ENCODE measurements around the gene TRIM6.
"Not testable (repeated sequence)": the region's sequence is repeated elsewhere in the genome, so short reads cannot be mapped to it uniquely, and the experiment has no call there.

Gene TRIM6, protein sequence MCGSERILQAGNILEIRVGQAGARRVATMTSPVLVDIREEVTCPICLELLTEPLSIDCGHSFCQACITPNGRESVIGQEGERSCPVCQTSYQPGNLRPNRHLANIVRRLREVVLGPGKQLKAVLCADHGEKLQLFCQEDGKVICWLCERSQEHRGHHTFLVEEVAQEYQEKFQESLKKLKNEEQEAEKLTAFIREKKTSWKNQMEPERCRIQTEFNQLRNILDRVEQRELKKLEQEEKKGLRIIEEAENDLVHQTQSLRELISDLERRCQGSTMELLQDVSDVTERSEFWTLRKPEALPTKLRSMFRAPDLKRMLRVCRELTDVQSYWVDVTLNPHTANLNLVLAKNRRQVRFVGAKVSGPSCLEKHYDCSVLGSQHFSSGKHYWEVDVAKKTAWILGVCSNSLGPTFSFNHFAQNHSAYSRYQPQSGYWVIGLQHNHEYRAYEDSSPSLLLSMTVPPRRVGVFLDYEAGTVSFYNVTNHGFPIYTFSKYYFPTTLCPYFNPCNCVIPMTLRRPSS

DNA sequence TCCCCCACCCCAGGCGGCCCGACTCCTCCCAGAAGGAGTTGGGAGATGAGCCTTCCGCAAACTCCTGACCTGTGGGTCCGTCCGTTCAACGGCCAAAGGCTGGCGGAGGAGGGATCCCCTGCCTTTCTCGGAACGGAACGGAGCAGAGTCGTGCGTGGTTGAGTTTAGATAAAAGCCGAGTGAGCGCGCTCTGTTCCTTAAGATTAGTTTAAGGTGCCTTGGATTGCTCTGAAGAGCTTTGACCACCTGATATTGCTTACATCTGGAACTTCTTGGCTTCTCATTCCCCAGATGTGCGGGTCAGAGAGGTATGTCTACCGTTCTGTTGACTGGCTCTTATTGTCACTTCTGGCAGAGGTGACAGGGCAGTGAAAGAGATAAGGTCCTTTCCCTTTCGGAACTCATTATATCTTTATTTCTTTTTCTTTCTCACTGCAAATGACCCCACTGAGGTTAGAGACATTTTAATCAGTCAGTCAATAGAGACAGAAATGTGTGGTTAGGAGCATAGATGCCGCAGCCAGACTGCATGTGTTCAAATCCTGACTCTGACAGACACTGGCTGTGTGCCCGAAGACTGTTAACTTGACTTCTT is at the start of gene TRIM6:
TRIM6 (plus strand) TSS at position 31 of the 595 bp plus-strand sequence; CDS start at position 292, 261 bp downstream.
- DNase-seq (ENCODE audit: low read depth): no peak
- H3K4me3 ChIP-seq (ENCODE audit: low read depth, low read length): peak within 1 kb of the TSS; percentile 49

DNA sequence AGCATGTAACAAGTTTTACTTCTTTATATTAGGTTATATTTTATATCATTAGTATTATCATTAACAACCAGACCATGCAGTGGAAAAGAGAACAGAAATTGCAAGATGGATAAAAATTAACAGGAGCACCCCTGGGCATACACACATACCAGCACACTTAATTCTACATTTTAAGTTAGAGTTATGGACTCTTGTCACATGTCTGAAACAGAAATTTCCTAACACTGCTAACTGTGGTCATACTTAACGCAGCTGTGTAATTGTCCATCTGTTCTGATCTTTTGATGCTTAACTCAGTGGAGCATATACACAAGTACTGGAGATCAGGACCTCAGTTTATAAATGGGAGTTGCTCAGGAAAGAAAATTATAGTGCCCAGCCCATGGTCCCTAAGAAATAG is 48.5 kb upstream of the TRIM6 start:
- no peak for DNase-seq (ENCODE audit: low read depth)
- H3K4me3 ChIP-seq (ENCODE audit: low read depth, low read length): no peak overlapping the region

DNA sequence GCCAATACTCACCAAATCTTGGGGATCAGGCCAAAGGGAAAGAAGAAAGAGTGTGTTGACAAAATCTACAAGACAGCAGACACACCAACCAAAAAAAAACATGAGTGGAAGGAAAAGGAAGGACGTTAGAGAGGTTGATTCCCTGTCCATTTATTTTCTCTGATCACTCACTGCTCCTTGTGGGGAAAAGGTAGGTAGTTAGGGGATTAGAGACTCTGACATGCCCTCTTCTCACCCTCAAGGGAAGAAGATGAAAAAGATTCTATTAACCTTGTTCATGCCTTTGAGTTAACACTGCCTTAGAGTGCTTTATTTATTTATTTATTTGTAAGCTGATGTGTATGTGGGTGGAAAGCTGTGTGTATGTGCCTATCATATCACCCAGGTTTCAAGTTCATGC is 48.0 kb upstream of the TRIM6 start, which contains the start of gene OR52H1:
OR52H1 (minus strand) TSS at position 101 of the 400 bp plus-strand sequence. CDS start 3,035 bp downstream, outside the sequence.
- DNase-seq (ENCODE audit: low read depth): no peak
- H3K4me3 ChIP-seq (ENCODE audit: low read depth, low read length): no peak within 1 kb of the TSS

DNA sequence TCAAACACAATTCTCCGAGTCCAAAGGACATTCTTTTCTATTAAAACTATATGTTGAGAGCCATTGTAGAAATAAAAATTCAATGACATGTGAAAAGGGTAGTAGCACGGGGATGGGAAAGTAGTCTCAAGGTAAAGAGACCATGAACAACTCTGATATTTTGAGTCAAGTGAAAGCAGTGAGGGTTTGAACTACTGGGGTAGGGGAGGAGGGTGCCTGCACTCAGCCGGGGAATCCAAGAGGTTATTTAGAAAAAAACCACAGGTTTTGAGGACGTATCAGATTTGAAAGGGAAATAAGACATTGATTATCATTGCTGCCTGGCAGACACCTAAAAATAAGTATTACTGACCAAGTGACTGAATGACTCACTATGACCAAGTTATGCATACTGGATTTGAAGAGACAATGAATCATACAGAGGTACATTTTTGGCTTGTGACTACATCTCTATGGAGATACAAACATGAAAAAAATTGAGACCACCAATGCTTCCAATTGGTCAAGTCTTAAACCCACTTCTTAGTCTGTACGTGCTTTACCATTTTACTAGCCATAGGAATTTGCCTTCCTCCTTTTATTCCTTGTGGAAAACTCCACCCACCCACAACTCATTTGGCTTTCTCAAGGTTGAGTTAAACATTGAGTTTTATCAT is 45.9 kb upstream of the TRIM6 start:
- DNase-seq (ENCODE audit: low read depth): peak; percentile 52
- no peak overlapping the region for H3K4me3 ChIP-seq (ENCODE audit: low read depth, low read length)

DNA sequence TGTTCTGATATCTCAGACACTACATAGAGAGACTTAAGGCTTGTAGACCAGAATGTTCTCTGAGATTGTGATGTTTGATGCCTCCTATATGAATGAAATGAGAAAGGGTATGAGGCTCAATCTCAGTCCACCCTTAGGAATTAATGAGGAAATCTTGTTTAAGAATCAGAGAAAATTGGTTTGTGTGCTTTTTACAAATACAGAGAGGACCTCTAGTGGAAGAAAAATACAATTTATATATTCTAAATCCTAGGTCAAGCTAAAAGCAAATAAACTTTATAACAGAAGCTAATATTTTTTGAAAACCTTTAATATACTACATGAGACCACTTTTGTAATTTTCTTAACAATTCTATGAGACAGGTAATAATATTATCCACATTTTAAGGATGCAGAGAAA is 43.1 kb upstream of the TRIM6 start:
- no peak for DNase-seq (ENCODE audit: low read depth)
- no peak overlapping the region for H3K4me3 ChIP-seq (ENCODE audit: low read depth, low read length)

DNA sequence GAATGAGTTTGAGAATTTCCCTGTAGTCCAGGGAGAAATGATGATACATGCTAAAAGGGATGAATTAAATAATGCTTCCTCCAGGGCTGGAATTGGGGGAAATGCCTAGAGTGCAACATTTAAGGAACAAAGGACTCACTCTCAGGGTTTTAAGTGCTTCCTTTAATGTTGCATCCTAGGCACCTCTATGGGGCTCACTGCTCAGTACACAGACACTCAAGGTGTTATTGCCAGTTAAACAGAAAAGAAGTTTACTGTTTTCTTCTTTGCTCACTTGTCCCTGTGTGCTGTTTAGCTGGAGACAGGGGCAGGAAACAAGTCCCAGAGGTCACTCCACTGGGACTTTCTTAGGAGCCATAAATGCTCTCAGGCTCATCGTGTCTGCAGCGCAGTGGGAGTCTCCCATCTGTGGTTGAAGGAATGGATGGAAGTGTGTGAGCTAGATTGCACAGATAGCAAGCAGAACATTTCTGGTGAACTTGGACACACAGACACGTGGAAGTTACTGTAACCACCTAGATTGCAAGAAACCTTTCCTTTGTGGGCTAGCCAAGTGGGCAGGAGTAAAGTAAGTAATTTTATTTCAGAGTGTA is 39.7 kb upstream of the TRIM6 start:
- DNase-seq (ENCODE audit: low read depth): no peak
- no peak overlapping the region for H3K4me3 ChIP-seq (ENCODE audit: low read depth, low read length)

DNA sequence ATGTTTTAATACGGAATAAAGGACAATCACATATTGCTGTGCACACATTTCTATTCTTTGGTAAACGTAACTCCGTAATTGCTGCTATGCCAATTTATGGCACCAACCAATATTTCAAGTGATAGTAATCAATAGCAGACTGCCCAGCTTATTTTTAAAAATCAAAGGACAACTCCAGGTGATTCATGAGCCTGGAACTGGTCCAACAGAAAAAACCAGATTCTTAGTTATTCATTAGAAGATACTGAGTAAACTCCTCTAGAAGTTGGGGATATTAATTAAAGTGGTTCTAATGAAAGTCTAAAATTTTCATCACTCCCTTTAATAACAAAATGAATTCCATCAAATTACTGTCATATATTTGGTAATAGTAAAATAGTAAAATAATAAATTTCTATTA is 38.7 kb upstream of the TRIM6 start:
- H3K4me3 ChIP-seq (ENCODE audit: low read depth, low read length): no peak overlapping the region
- DNase-seq (ENCODE audit: low read depth): no peak

DNA sequence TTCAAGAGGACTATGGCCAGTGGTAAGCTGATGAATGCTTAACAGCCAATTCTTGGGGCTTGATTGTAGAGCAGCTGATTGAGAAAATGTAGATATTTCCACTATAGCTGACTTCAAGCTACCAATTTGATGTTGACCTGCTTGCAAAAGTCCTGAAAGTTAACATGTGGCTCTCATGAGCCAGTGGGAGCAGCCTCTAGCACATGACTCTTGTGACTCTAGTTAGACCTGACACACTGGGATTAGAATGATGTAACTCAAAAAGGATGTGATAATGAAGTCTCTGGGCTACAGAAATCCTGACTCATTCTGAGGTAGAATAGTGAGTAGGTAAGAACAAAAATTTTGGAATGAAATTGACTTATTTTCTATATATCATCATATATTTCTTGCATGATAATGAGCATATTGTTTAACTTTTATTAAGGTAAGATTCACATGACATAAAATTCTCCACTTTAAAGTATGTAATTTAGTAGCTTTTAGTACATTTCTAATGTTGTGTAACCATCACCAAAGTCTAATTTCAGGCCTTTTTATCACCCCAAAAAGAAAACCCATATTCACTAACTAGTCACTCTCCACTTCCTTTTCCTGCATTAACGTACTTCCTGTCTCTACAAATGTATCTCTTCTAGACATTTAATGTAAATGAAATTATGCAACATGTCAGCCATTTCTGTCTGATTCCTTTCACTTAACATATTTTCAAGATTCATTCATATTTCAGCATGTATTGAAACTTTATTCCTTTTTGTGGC is 32.0 kb upstream of the TRIM6 start:
- DNase-seq (ENCODE audit: low read depth): no peak

DNA sequence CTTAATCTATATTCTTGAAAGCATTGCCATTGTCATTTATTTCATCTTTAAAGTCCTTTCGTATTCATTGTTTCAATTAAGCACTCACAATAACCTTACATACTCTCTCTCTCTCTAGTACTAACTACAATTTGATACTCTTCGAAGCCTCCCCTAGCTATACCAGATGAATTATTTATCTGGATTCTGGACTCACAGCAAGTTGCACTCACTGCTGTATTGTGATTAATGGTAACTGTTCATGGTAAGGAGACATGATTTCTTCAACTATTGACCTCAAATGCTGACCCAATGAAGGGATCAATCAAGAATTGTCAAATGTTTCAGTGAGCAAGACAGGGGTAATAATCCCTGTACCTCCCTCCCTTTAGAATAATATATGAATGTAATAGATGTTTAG is 21.8 kb upstream of the TRIM6 start:
- DNase-seq (ENCODE audit: low read depth): no peak
- H3K4me3 ChIP-seq (ENCODE audit: low read depth, low read length): no peak overlapping the region

More for the DNA sequence above, 32.0 kb upstream of the TRIM6 start:
- H3K4me3 ChIP-seq (ENCODE audit: low read depth, low read length): no peak overlapping the region

DNA sequence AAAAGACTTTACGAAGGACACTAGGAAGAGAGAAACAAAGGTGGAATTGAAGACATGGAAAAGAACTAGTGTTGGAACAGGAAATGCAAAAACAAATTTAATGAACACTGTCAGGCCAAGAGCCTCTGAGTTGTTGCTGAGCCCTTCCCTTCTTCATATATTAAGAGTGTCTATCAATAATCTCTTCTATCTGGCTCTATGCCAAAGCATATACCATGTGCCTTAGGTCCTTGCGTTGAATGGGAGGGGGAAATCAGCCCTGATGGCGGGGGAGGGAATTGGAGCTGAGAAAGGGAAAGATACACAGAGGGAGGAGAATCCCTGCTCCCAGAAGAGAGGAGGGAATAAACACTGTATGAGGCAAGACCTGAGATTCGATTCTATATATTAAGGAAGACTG is 21.3 kb upstream of the TRIM6 start:
- no peak for DNase-seq (ENCODE audit: low read depth)
- H3K4me3 ChIP-seq (ENCODE audit: low read depth, low read length): no peak overlapping the region

DNA sequence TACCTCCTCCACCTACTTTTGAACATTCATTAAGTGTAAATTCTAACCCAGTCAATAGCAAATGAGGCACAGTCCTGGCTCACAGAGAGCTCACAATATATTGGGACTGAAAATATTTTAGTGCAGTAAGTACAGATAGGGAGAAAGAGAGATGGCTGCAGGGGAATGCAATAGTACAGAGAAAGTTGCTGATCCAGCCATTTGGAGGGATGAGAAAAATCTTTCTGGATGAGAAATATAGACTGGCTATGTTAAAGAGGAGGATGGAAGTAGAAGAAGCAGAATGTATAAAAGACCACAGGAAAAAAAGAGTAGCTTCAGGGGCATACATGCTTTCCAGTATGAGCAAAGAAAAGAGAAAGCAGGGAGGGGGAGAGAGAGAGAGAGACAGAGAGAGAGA is 19.3 kb upstream of the TRIM6 start:
- H3K4me3 ChIP-seq (ENCODE audit: low read depth, low read length): no peak overlapping the region
- no peak for DNase-seq (ENCODE audit: low read depth)

DNA sequence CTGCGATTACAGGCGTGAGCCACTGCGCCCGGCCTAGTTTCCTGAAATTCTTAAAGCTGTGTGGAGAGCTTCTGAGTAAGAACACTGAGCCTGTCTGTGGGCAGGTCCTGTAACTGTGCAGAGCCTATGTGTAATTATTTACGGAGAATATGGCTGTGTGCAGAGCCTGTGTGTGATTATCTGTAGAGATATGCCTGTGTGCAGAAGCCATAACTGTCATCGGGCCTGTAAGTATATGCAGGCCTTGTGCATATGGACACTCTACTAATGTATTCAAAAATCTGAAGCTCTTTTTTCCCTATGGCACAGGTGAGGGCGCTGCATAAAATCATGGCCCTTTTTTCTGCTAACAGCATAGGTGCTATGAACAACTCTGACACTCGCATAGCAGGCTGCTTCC is 15.9 kb upstream of the TRIM6 start, which contains the start of gene OR52B6:
OR52B6 (plus strand) TSS at position 301 of the 400 bp plus-strand sequence; CDS start at position 301, 0 bp downstream.
- DNase-seq (ENCODE audit: low read depth): no peak
- no peak within 1 kb of the TSS for H3K4me3 ChIP-seq (ENCODE audit: low read depth, low read length)

DNA sequence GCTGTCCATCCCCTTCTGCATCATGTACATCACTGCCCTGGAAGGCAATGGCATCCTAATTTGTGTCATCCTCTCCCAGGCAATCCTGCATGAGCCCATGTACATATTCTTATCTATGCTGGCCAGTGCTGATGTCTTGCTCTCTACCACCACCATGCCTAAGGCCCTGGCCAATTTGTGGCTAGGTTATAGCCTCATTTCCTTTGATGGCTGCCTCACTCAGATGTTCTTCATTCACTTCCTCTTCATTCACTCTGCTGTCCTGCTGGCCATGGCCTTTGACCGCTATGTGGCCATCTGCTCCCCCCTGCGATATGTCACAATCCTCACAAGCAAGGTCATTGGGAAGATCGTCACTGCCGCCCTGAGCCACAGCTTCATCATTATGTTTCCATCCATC is 15.4 kb upstream of the TRIM6 start:
- no peak overlapping the region for H3K4me3 ChIP-seq (ENCODE audit: low read depth, low read length)
- no peak for DNase-seq (ENCODE audit: low read depth)

DNA sequence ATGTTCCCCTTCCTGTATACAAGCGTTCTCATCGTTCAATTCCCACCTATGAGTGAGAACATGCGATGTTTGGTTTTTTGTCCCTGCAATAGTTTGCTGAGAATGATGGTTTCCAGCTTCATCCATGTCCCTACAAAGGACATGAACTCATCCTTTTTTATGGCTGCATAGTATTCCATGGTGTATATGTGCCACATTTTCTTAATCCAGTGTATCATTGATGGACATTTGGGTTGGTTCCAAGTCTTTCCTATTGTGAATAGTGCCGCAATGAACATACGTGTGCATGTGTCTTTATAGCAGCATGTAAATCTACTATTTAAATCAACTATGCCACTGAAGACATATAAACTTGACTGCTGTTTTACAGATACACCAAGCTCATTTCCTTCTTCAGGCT is 12.0 kb upstream of the TRIM6 start:
- H3K4me3 ChIP-seq (ENCODE audit: low read depth, low read length); DNase-seq (ENCODE audit: low read depth): not testable (repeated sequence)

DNA sequence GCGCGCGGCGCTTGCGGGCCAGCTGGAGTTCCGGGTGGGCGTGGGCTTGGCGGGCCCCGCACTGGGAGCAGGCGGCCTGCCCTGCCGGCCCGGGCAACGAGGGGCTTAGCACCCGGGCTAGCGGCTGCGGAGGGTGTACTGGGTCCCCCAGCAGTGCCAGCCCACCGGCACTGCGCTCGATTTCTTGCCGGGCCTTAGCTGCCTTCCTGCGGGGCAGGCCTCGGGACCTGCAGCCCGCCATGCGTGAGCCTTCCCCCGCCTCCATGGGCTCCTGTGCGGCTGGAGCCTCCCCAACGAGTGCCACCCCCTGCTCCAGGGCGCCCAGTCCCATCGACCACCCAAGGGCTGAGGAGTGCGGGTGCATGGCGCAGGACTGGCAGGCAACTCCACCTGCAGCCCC is 6.5 kb upstream of the TRIM6 start:
- not testable (repeated sequence) for DNase-seq (ENCODE audit: low read depth); H3K4me3 ChIP-seq (ENCODE audit: low read depth, low read length)

DNA sequence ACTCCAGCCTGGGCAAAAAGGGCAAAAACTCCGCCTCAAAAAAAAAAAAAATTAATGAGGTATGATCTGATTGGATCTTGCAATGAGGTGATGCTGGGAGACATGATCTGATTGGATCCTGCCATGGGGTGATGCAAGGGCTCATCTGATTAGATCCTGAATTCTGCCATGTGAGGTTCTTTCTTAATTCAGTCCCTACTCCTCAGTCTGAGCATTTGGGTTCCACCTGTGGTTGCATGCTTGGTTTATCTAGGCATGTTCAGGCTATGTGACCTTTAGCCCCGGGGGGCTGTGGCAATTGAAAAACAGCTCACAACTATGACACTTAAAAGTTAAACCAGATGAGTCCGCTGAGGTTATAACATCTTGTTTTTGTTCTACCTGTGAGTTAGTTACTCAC is 4.8 kb upstream of the TRIM6 start:
- DNase-seq (ENCODE audit: low read depth): no peak
- H3K4me3 ChIP-seq (ENCODE audit: low read depth, low read length): no peak overlapping the region

DNA sequence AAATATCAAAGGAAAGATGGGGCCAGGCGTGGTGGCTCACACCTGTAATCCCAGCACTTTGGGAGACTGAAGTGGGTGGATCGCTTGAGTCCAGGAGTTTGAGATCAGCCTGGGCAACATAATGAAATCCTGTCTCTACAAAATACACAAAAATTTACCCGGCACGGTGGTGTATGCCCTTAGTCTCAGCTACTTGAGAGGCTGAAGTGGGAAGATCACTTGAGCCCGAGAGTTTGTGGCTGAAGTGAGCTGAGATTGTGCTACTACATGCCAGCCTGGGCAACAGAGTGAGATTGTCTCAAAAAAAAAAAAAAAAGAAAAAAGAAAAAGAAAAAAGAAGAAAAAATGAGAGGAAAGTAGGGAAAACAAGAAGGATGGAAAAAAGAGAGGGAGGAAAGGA is 3.8 kb upstream of the TRIM6 start:
- H3K4me3 ChIP-seq (ENCODE audit: low read depth, low read length): no peak overlapping the region
- DNase-seq (ENCODE audit: low read depth): no peak

DNA sequence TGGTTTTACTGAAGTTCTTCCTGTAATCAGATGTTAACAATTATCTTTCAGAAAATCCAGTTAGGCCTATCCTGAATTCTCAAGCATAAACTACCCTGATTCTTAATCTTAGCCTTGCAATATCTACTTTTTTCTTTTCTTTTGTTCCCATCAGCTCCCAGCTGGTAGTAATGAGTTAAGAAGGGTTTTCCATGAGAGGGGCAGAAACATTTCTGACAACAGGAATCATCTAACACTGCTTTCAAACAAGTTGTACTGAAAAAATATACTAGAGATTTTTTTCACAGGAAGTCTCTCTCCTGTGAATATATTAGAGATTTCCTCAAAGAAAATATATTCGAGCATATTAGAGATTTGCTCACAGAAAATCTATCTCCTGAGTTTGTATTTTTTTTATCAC is 3.3 kb upstream of the TRIM6 start:
- H3K4me3 ChIP-seq (ENCODE audit: low read depth, low read length): no peak overlapping the region
- no peak for DNase-seq (ENCODE audit: low read depth)

DNA sequence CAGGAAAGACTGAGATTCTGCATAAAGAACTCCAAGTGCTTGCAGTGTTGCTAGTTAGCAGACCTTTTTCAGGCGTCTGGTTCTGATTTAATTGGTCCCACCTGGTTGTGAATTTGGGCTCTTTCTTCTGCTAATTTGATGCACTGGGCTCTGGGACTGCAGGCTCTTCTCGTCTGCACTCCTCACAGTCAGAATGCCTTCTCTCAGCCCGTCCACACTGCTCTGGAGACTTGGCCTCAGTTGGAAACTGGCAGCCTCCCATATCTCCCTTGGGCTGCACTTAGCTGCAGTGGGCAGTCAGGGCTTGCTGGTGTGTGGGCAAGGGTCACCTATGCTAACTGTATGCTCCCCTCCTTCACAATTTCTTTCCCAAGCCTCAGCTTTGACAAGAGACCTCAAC is 1.5 kb downstream of the TRIM6 start:
- DNase-seq (ENCODE audit: low read depth): no peak
- no peak overlapping the region for H3K4me3 ChIP-seq (ENCODE audit: low read depth, low read length)

Data from skeletal muscle cell (primary cell).